ENCODE results near the gene CDKN1A. TPM values are rescaled to one million over a fixed set of nuclear protein-coding genes. Genes with fewer than 3 reads are reported as not detected.

Gene CDKN1A
- total RNA-seq, 1 donor from 2014 or later: 41.3 TPM

DNA sequence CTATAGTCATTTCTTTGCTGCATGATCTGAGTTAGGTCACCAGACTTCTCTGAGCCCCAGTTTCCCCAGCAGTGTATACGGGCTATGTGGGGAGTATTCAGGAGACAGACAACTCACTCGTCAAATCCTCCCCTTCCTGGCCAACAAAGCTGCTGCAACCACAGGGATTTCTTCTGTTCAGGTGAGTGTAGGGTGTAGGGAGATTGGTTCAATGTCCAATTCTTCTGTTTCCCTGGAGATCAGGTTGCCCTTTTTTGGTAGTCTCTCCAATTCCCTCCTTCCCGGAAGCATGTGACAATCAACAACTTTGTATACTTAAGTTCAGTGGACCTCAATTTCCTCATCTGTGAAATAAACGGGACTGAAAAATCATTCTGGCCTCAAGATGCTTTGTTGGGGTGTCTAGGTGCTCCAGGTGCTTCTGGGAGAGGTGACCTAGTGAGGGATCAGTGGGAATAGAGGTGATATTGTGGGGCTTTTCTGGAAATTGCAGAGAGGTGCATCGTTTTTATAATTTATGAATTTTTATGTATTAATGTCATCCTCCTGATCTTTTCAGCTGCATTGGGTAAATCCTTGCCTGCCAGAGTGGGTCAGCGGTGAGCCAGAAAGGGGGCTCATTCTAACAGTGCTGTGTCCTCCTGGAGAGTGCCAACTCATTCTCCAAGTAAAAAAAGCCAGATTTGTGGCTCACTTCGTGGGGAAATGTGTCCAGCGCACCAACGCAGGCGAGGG lies 594 bp upstream of the CDKN1A start:
- peaks cover 10% of the 10 kb centered on the region for H3K9me3 Mint-ChIP-seq (ENCODE audit: unreplicated experiment)
- no peaks in the 10 kb centered on the region for H3K36me3 Mint-ChIP-seq (ENCODE audit: unreplicated experiment)
- peak overlapping the region; percentile 90 for H3K27ac Mint-ChIP-seq (ENCODE audit: unreplicated experiment)
- H3K4me1 Mint-ChIP-seq (ENCODE audit: low read depth, unreplicated experiment): peaks cover 18% of the 10 kb centered on the region
- TF ChIP-seq, protein P1, sequence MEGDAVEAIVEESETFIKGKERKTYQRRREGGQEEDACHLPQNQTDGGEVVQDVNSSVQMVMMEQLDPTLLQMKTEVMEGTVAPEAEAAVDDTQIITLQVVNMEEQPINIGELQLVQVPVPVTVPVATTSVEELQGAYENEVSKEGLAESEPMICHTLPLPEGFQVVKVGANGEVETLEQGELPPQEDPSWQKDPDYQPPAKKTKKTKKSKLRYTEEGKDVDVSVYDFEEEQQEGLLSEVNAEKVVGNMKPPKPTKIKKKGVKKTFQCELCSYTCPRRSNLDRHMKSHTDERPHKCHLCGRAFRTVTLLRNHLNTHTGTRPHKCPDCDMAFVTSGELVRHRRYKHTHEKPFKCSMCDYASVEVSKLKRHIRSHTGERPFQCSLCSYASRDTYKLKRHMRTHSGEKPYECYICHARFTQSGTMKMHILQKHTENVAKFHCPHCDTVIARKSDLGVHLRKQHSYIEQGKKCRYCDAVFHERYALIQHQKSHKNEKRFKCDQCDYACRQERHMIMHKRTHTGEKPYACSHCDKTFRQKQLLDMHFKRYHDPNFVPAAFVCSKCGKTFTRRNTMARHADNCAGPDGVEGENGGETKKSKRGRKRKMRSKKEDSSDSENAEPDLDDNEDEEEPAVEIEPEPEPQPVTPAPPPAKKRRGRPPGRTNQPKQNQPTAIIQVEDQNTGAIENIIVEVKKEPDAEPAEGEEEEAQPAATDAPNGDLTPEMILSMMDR (IDR thresholded peaks at IDR 0.05; ENCODE audit: partially characterized antibody, unreplicated experiment): no peak
- H3K27me3 Mint-ChIP-seq (ENCODE audit: unreplicated experiment): peaks cover 8% of the 10 kb centered on the region
- H3K4me3 Mint-ChIP-seq (ENCODE audit: unreplicated experiment): peak overlapping the region; percentile 87
- no peak for DNase-seq

DNA sequence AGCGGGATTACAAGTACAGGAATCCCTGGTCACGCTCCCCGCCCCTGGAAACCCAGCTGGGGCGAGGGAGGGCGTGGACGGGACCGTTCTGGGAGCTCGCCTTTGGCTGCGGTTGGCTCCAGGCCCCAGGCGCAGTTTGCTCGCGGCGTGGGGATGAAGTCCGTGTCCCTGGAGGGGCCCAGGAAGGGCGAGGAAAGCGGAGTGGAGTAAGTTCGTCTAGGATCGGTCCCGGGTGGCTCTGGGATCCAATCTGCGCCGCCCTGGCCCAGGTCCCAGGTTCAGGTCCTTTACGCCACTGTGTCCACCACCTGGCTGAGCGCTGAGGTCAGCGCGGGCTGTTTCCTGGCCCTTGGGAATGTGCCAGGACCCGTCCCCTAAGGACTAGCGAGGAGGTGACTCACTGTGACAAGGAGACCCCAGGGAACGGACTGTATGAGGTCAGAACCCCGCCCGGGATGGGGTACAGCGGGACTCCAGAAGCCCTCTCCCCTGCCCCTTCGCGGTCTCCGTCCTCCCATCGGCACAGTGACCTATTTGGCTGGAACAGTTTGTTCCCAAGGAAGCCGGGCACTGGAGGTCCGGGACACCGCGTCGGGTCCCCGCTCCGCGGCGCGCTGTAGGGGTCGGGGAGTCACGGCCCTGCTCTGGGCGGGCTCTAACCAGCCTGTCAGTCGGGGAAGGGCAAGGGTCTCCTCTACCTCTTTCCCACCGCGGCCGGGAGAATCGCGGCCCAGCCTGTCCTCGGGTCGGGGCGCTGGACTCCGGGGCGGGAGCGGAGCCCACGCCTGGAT lies 724 bp downstream of the CDKN1A start:
- H3K4me3 Mint-ChIP-seq (ENCODE audit: unreplicated experiment): peak overlapping the region; percentile 90
- H3K9me3 Mint-ChIP-seq (ENCODE audit: unreplicated experiment): peaks cover 10% of the 10 kb centered on the region
- TF ChIP-seq, protein P1 (IDR thresholded peaks at IDR 0.05; ENCODE audit: partially characterized antibody, unreplicated experiment): no peak
- DNase-seq: peak; percentile 52
- no peaks in the 10 kb centered on the region for H3K36me3 Mint-ChIP-seq (ENCODE audit: unreplicated experiment)
- H3K27ac Mint-ChIP-seq (ENCODE audit: unreplicated experiment): peak overlapping the region; percentile 93
- H3K4me1 Mint-ChIP-seq (ENCODE audit: low read depth, unreplicated experiment): peaks cover 18% of the 10 kb centered on the region
- H3K27me3 Mint-ChIP-seq (ENCODE audit: unreplicated experiment): peaks cover 8% of the 10 kb centered on the region

DNA sequence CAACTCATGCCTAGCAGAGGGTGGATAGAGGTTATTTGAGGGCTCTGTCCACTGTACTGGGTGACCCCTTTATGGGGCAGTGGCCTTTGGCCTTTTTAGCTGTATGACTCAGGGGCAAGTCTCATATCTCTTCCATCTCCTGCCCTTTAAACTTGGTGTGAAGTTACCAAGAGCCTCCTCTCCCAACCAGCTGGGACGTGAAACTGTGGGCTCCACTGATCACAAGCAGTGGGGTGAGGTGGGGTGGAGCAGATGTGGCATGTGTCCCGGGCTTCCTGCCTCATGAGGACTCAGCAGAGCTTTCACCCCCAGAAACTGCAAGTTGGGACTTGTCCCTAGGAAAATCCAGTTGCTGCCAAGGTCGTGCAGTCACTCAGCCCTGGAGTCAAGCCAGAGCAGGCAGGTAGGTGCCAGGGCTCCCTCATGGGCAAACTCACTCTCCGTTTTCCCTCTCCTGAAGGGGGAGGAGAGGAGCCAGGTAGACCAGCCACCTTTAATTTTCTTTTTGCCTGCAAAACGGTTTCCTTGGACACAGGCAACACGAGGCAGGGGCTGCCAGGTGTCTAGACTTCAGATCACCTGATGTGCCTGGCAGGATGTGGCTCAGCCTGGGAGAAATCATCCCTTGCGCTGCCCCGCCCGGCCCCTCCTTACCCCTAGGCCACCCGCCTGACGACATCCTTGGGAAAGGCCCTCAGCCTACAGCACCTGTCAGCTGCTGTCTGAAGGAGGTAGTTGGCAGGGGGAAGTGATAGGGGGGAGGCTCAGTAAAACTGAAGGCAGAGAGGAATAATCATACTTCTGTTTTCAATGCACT lies 4.0 kb downstream of the CDKN1A start:
- peak overlapping the region; percentile 71 for H3K4me3 Mint-ChIP-seq (ENCODE audit: unreplicated experiment)
- H3K27ac Mint-ChIP-seq (ENCODE audit: unreplicated experiment): no peak overlapping the region
- H3K4me1 Mint-ChIP-seq (ENCODE audit: low read depth, unreplicated experiment): peaks cover 3% of the 10 kb centered on the region
- DNase-seq: no peak
- H3K27me3 Mint-ChIP-seq (ENCODE audit: unreplicated experiment): peaks cover 8% of the 10 kb centered on the region
- TF ChIP-seq, protein P1 (IDR thresholded peaks at IDR 0.05; ENCODE audit: partially characterized antibody, unreplicated experiment): no peak
- H3K9me3 Mint-ChIP-seq (ENCODE audit: unreplicated experiment): peaks cover 12% of the 10 kb centered on the region
- H3K36me3 Mint-ChIP-seq (ENCODE audit: unreplicated experiment): no peaks in the 10 kb centered on the region

DNA sequence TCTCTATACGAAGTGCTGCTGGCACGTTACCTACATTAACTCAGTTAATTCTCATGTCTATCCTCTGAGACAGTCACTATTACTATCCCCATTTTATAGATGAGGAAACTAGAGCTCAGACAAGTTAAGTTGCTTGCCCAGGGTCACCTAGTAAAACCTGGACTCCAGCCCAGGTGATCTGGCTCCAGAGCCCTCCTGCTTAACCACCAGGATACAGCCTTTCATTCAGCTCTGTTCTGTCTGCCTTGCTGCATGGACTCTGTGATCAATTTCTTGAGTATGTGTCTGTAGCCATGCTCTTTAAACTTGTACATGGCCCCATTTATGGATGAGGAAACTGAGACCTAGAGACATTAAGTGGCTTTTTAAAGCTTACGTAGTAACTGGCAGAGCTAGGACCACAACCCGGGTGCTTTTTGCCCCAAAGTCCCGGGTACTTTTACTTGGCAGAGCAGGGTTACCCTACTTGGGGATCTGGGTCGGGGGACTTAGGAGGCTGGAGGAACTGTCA lies 4.7 kb downstream of the CDKN1A start:
- TF ChIP-seq, protein P1 (IDR thresholded peaks at IDR 0.05; ENCODE audit: partially characterized antibody, unreplicated experiment): no peak
- H3K27me3 Mint-ChIP-seq (ENCODE audit: unreplicated experiment): peaks cover 8% of the 10 kb centered on the region
- peaks cover 6% of the 10 kb centered on the region for H3K9me3 Mint-ChIP-seq (ENCODE audit: unreplicated experiment)

More for the DNA sequence above, 4.7 kb downstream of the CDKN1A start:
- no peak overlapping the region for H3K4me3 Mint-ChIP-seq (ENCODE audit: unreplicated experiment)
- no peak for DNase-seq
- peaks cover 3% of the 10 kb centered on the region for H3K4me1 Mint-ChIP-seq (ENCODE audit: low read depth, unreplicated experiment)
- no peaks in the 10 kb centered on the region for H3K36me3 Mint-ChIP-seq (ENCODE audit: unreplicated experiment)
- no peak overlapping the region for H3K27ac Mint-ChIP-seq (ENCODE audit: unreplicated experiment)
